Measurements from ENCODE around the gene PPP2R5C.

DNA sequence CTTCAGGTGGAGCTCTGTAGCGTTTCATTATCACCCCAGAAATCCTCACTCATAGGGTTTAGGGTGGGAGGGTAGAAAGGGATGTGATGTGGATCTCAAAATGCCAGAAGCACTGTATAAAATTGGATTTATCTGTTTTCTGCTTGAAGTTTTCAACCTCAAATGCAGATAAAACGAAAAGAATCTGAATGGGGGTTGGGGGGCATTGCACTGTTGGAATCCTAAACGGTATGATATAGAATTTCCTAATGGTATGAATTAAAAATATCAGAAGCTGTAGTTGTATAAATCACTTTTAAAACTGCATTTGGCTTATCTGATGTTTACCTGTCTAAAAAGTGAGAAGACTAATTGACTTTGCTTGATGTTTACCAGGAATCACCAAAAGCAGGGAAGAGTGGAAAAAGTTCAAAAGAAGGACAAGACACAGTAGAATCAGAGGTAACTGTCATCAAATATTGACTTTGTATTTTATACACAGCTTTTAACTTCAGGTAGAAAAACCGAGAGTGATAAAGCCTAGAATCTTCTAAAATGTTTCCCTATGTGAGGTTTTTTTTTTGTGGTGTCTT, 1.1 kb downstream of the PPP2R5C start:
- no peak for TF ChIP-seq POLR2AphosphoS5 (IDR thresholded peaks at IDR 0.05)
- TF ChIP-seq, protein P1, sequence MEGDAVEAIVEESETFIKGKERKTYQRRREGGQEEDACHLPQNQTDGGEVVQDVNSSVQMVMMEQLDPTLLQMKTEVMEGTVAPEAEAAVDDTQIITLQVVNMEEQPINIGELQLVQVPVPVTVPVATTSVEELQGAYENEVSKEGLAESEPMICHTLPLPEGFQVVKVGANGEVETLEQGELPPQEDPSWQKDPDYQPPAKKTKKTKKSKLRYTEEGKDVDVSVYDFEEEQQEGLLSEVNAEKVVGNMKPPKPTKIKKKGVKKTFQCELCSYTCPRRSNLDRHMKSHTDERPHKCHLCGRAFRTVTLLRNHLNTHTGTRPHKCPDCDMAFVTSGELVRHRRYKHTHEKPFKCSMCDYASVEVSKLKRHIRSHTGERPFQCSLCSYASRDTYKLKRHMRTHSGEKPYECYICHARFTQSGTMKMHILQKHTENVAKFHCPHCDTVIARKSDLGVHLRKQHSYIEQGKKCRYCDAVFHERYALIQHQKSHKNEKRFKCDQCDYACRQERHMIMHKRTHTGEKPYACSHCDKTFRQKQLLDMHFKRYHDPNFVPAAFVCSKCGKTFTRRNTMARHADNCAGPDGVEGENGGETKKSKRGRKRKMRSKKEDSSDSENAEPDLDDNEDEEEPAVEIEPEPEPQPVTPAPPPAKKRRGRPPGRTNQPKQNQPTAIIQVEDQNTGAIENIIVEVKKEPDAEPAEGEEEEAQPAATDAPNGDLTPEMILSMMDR (IDR thresholded peaks at IDR 0.05) = no peak
- TF ChIP-seq POLR2A (IDR thresholded peaks at IDR 0.05) = no peak
- TF ChIP-seq EP300 (IDR thresholded peaks at IDR 0.05; ENCODE audit: low read depth) = no peak

All from transverse colon (tissue), 4 donors.